ENCODE results near the gene LOC128125822.

Gene LOC128125822

GRCh38 chr6:63537201-63537958 is 34.9 kb upstream of the LOC128125822 start:
- Histone ChIP-seq H3K4me3 (ENCODE audit: low read length) (no peak overlapping the region), H3K9ac (ENCODE audit: low read length) (no peak overlapping the region), H3K4me2 (ENCODE audit: low read length) (no peak overlapping the region), H3K9me2 (ENCODE audit: insufficient read depth, low read length) (no peaks in the 10 kb centered on the region), H3K9me3 (ENCODE audit: low read length) (no peaks in the 10 kb centered on the region), H3K36me3 (ENCODE audit: insufficient read depth, low read length) (no peaks in the 10 kb centered on the region), H3K27ac (ENCODE audit: low read length) (no peak overlapping the region), H2AFZ (ENCODE audit: low read depth, low read length) (no peak overlapping the region), H3K27me3 (ENCODE audit: insufficient read depth, low read depth, low read length) (no peaks in the 10 kb centered on the region), H3F3A (ENCODE audit: insufficient read depth, low read length, poor library complexity, severe bottlenecking) (no peaks in the 10 kb centered on the region), H3K79me2 (replicated peaks; ENCODE audit: insufficient read depth, low read length) (no peaks in the 10 kb centered on the region), H4K20me1 (ENCODE audit: insufficient read depth) (no peaks in the 10 kb centered on the region)
- TF ChIP-seq CTCF (IDR thresholded peaks at IDR 0.05; ENCODE audit: poor library complexity, severe bottlenecking) (no peak), POLR2AphosphoS5 (IDR thresholded peaks at IDR 0.05) (no peak), EP300 (conservative IDR thresholded peaks at IDR 0.05; ENCODE audit: poor library complexity, severe bottlenecking) (no peak), SMC3 (conservative IDR thresholded peaks at IDR 0.05; ENCODE audit: poor library complexity) (no peak), RAD21 (conservative IDR thresholded peaks at IDR 0.05) (no peak), EZH2 (IDR thresholded peaks at IDR 0.05; ENCODE audit: borderline replicate concordance, insufficient read depth, low read length, poor library complexity, severe bottlenecking) (no peak), REST (IDR thresholded peaks at IDR 0.05; ENCODE audit: borderline replicate concordance) (no peak), TAF1 (IDR thresholded peaks at IDR 0.05; ENCODE audit: low read depth) (no peak), MXI1 (conservative IDR thresholded peaks at IDR 0.05; ENCODE audit: poor library complexity, severe bottlenecking) (no peak)

GRCh38 chr6:63537959-63538300 is 34.4 kb upstream of the LOC128125822 start:
- TF ChIP-seq EP300 (conservative IDR thresholded peaks at IDR 0.05; ENCODE audit: poor library complexity, severe bottlenecking) (no peak), EZH2 (IDR thresholded peaks at IDR 0.05; ENCODE audit: borderline replicate concordance, insufficient read depth, low read length, poor library complexity, severe bottlenecking) (no peak), POLR2AphosphoS5 (IDR thresholded peaks at IDR 0.05) (no peak), MXI1 (conservative IDR thresholded peaks at IDR 0.05; ENCODE audit: poor library complexity, severe bottlenecking) (no peak), CTCF (IDR thresholded peaks at IDR 0.05; ENCODE audit: poor library complexity, severe bottlenecking) (no peak), RAD21 (conservative IDR thresholded peaks at IDR 0.05) (no peak), TAF1 (IDR thresholded peaks at IDR 0.05; ENCODE audit: low read depth) (no peak), SMC3 (conservative IDR thresholded peaks at IDR 0.05; ENCODE audit: poor library complexity) (no peak), REST (IDR thresholded peaks at IDR 0.05; ENCODE audit: borderline replicate concordance) (no peak)
- Histone ChIP-seq H3K9me3 (ENCODE audit: low read length) (no peaks in the 10 kb centered on the region), H3F3A (ENCODE audit: insufficient read depth, low read length, poor library complexity, severe bottlenecking) (no peaks in the 10 kb centered on the region), H3K4me2 (ENCODE audit: low read length) (no peak overlapping the region), H3K36me3 (ENCODE audit: insufficient read depth, low read length) (no peaks in the 10 kb centered on the region), H3K79me2 (replicated peaks; ENCODE audit: insufficient read depth, low read length) (no peaks in the 10 kb centered on the region), H3K27ac (ENCODE audit: low read length) (no peak overlapping the region), H4K20me1 (ENCODE audit: insufficient read depth) (no peaks in the 10 kb centered on the region), H3K9me2 (ENCODE audit: insufficient read depth, low read length) (no peaks in the 10 kb centered on the region), H3K9ac (ENCODE audit: low read length) (no peak overlapping the region), H2AFZ (ENCODE audit: low read depth, low read length) (no peak overlapping the region), H3K27me3 (ENCODE audit: insufficient read depth, low read depth, low read length) (no peaks in the 10 kb centered on the region), H3K4me3 (ENCODE audit: low read length) (no peak overlapping the region)

Measured in neural cell (in vitro differentiated cells).